Fibroblast of the conjunctiva (primary cell): Measurements from ENCODE around the gene SEC24C.
A peak's percentile ranks its signal among the peaks of the same experiment; 100 is the strongest.
"Not testable (repeated sequence)": the region's sequence is repeated elsewhere in the genome, so short reads cannot be mapped to it uniquely, and the experiment has no call there.

Source experiments
- DNase-seq: peaks from one replicate; pipeline ENCODE4 v3.0.0-alpha.2; 2010; ENCODE audit warnings: low read depth

SEC24C gene, protein sequence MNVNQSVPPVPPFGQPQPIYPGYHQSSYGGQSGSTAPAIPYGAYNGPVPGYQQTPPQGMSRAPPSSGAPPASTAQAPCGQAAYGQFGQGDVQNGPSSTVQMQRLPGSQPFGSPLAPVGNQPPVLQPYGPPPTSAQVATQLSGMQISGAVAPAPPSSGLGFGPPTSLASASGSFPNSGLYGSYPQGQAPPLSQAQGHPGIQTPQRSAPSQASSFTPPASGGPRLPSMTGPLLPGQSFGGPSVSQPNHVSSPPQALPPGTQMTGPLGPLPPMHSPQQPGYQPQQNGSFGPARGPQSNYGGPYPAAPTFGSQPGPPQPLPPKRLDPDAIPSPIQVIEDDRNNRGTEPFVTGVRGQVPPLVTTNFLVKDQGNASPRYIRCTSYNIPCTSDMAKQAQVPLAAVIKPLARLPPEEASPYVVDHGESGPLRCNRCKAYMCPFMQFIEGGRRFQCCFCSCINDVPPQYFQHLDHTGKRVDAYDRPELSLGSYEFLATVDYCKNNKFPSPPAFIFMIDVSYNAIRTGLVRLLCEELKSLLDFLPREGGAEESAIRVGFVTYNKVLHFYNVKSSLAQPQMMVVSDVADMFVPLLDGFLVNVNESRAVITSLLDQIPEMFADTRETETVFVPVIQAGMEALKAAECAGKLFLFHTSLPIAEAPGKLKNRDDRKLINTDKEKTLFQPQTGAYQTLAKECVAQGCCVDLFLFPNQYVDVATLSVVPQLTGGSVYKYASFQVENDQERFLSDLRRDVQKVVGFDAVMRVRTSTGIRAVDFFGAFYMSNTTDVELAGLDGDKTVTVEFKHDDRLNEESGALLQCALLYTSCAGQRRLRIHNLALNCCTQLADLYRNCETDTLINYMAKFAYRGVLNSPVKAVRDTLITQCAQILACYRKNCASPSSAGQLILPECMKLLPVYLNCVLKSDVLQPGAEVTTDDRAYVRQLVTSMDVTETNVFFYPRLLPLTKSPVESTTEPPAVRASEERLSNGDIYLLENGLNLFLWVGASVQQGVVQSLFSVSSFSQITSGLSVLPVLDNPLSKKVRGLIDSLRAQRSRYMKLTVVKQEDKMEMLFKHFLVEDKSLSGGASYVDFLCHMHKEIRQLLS

DNA sequence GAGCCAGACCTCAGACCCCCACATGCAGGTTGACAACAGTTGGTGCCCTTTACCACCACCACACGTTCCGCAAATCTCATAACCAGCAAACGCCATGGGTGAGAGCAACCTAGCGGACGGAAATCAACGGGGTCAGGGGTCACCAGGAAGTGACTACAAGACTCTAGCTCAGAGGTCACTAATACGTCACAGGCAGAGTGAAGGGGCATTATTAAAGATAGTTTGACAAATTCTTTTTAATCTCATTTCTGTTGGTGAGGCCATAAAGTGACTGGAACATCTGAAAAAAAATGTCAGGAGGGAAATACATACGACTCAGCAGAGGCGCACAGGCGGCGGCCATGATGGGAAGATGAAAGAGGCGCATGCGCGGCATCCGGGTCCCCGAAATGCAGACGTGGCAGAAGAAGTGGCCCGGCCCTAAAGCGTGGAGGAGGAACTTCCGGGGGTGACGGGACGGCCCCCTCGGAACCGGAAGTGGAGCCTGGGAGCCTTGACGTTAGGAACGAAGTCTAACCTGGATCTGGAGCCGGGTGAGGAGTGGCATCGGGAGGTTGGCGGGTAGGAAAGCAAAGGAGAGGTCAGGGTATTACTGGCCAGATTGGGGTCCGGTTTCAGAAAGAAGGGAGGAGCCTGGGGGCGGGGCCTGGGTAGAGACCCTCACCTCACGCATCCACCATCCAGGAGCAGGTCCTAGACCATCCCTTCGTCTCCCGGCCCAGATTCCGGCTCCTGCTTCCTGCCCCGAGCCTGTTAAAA lies at the start of gene SEC24C:
Gene SEC24C, plus strand, starts transcription at position 468 of the 759 bp plus-strand sequence. CDS start 2,461 bp downstream, outside the sequence.
- peak; percentile 94 for DNase-seq

DNA sequence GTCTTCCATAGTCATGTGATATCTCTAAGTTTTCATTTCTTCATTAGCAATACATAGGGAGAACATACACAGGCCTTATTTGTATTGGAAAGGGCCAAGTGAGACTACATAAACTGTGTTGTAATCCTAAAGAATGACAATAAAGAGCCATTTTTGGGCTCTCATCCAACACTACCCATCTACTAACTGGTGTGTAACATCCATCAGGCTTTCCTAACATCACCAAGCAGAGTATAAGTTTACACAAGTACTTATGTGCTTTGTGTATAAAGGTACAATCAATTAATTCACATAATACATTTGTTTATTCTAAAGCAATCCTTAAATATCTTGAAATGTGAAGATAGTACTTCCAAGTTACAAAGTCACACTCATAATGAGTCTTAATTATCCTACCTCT lies 48.9 kb upstream of the SEC24C start:
- peak; percentile 32 for DNase-seq

DNA sequence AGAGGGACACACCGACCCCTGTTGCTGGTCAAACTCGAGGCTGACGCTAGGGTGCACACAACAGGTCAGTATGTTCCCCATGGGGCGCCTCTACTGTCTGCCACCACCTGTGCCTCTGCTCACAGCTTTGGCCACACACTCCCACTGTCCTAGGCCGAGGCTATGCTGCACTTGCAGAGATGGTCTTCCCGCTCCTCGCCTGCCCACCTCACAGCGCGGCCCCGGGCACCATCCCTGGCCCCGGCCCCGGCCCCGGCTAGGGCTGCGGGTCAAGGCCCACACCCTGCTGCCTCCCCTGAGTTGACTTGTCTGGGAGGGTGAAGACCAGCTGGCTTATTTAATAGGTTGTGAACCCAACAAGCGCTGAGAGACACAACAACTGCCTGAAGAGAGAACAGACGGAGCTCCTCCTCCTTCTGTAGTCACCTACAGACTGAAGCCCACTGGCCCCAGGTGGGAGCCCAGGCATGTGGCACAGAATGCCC lies 46.5 kb upstream of the SEC24C start, which contains the start of gene AGAP5:
Gene AGAP5, minus strand, starts transcription at position 435 of the 485 bp plus-strand sequence. Its CDS starts 354 bp downstream, at position 81.
- DNase-seq, result not testable (repeated sequence)

DNA sequence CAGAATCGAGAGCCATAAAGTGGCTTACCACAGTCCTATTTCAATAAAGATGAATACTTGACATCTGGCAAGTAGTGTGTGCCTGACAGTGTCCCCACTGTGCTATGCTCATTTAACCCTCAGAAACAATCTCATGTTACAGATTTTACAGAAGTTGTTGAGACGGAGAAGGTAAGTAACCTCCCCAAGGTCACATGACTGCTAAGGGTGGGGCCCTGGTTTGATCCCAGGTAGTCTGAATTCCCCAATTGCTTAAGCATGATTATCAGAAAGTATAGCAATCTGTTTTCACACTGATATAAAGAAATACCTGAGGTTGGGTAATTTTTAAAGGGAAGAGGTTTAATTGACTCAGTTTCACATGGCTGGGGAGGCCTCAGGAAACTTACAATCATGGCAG lies 45.4 kb upstream of the SEC24C start:
- DNase-seq, result not testable (repeated sequence)

DNA sequence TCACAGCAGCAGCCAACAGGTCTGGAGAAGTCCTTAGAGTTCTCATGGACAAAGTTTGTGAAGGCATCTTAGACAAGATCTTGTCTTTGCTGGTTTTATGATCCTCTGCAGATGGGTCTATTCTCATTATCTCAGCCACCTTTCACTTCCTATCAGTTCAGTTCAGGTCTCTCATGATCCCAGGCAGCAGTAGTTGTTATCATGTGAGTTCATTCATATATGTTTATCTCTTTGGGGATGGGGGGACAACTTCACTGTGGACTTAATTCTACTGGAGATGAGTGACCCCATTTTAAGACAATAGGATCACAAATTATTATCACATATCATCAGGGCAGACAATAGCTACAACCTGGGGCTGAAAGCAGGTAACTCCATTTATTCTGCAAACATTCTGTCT lies 40.2 kb upstream of the SEC24C start:
- not testable (repeated sequence) for DNase-seq

DNA sequence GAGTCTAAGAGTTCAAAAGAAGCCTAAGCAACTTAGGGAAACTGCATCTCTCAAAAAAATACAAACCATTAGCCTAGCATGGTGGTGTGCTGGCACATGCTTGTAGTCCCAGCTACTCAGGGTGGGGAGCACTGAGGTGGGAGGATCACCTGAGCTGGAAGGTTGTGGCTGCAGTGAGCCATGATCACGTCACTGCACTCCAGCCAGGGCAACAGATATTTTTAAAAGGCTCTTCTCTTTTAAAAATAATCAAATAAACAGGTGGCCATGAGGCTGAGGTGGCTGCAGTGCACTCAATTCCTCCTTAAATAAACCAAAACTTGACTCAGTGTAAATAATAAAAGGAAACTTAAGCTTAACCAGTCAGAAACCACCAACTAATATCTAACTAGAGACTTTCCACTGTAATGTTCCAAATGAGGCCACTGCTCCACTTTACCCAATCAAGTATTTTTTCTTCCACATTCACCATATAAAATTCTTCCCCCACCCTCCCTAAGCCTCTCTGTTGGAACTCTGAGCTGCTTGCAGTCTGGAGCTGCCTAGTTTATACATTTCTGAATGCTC lies 38.6 kb upstream of the SEC24C start:
- not testable (repeated sequence) for DNase-seq

DNA sequence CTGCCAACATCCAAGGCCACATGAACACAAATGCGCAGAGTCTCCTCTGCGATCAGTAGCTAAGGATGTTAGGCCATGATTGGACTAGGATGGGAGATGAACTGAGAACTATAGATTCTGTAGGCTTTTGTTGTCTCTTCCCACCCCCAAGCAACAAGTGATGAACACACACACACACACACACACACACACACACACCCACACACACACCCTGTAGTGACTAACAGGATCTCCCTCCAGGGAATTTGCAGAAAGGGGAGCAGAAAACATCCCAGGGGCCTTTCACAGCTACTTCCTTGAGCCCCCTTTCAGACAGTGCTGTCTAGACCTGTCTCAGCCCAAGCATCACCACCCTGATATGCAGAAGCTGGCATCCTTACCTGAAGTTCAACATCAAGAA lies 37.7 kb upstream of the SEC24C start:
- DNase-seq, result not testable (repeated sequence)

DNA sequence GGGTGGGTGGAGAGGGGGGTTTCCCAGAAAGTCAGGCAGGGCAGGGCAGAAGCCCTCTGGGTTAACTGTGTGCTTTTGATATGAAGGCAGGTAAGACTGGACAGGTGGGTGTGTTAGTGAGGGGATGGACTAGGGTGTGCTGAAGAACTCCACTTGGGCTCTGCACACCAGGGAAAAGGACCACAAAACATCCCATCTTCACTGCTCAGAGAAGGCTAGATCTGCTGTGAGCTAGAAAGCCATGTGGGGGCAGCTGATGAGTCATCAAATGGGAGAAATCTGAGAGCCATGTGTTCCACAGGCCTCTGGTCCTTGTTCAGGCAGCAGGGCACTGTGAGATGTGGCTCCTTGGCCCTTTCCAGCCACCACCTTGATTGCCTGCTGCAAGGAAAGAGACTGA lies 36.5 kb upstream of the SEC24C start:
- not testable (repeated sequence) for DNase-seq

DNA sequence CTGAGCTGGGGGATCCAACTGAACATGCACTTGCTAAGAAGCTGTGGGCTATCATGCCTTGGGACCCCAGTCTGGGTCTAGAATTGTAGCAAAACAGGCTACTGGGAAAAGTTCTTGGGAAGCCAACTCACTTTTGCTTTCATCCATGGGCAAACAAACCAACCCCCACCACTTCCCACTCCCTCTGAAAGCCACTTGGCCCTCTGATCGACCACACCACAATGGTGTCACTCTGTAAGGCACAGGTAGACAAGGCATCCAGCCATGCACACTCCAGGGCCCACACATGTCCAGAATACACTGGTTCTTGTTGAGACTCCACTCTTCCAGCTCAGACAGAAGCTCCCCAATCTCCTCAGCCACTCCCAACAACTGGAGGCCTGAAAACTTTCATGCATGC lies 36.0 kb upstream of the SEC24C start:
- not testable (repeated sequence) for DNase-seq

DNA sequence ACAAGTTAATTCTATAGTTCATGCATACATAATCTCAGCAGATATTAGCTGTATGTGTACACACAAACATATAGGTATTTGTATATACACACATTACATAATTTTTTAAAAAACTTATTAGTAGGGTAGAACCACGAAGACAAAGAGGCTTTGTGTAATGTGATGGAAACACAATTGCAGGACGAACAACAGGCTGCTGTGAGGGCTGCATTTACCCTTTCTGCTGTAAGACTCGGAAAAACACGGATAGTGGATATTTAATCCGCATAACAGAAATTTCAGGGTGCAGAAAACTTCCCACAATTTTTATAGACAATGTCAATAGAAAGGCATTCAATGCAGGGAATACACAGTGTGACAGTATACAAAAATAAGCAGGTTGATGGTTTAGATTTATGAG lies 32.5 kb upstream of the SEC24C start:
- DNase-seq, result not testable (repeated sequence)

DNA sequence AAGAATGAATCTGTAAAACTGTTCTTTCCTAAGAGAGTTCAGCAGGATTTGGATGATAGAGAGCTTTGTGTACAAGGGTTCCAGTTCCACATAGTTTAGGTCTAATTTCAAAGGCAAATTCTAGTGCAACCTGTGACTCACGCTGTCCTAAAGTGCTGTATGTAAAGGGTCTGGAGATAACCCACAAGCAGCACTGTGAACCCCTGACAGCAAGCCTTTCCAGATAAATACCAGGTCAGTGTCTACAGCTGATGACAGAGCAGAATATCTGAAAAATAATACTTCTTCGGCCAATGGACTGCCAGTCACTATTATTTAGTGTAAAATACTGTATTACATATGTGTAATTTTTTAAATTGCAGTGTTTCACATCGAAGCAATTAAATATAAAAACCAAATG lies 30.3 kb upstream of the SEC24C start:
- DNase-seq, result not testable (repeated sequence)

DNA sequence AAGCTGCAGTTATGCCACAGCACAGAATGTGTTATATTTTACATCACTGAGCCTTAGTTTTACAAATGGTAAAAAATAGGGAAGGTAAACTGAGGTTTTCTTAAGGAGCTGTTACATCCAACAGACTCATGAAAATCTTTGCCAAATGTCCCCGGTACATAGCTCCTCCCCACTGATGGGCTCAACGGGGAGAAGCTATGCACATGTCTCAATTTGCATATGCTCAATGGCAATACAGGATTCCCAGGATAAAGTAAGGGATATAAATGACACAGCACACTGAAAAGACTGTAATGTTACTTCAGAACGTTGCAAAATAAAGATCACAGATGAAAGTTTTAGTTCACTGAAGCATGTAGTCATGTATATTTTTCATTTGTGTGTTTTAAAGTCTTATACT lies 29.7 kb upstream of the SEC24C start:
- DNase-seq, result not testable (repeated sequence)

DNA sequence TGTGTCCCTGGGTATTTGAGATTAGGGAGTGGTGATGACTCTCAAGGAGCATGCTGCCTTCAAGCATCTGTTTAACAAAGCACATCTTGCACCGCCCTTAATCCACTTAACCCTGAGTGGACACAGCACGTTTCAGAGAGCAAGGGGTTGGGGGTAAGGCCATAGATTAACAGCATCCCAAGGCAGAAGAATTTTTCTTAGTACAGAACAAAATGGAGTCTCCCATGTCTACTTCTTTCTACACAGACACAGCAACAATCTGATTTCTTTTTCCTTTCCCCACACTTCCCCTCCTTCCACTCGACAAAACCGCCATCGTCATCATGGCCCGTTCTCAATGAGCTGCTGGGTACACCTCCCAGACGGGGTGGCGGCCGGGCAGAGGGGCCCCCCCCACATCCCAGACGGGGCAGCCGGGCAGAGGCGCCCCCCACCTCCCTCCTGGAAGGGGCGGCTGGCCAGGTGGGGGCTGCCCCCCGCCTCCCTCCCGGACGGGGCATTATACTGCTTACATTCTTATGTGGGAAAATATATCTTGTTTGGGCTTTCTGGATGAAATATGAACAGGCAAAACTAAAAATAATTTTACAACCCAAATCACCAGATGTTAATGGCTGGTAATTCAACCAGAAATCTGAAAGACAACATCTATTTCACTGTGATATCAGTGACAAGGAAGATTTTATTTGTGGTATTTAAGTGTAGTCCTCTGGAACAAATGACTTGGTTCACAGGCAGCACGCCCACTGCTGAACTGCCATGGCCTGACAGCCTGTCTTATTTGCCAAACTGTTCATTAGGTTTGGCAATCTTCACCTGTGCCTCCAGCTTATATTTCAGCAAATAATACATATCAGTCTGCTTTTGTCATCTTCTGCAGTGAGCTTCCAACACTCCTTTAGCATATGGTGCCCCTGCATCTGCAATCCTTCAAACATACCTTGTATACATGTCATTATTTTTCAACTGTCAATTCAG lies 28.7 kb upstream of the SEC24C start:
- not testable (repeated sequence) for DNase-seq

DNA sequence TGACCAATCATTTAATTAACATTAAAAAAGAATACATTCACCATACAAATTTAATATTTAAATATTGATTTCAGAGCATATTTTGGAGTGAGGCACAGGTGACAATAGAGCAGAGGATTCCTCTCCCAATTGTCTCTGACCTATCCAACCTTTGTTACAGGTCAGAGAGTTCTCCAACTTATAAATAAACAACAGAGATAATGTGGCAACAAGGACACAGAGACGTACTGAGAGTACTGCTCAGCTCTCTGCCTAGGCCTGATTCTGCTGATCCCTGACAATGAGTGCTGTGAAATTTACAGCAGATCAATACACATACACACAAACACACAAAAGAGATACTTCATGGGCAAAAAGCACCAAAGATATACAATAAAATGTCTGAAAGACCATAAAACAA lies 27.9 kb upstream of the SEC24C start:
- DNase-seq, result no peak

DNA sequence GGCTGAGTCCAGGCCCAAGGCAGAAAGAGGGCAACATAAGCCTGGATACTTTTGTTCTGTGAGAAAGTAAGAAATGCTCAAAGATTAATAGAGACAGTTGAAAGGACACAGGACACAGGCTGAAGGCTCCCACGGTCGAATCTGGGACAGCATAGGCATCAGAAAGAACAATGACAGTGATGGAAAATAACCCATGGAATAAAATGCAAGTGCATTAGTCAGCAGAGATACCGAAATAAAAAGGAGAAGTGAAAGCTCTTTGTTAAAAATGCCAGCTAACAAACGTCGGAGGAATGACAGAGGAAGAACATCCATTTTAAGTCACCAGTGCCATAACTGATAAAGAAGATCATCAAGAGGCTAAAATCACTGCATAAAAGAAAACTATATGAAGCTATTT lies 26.6 kb upstream of the SEC24C start:
- no peak for DNase-seq

DNA sequence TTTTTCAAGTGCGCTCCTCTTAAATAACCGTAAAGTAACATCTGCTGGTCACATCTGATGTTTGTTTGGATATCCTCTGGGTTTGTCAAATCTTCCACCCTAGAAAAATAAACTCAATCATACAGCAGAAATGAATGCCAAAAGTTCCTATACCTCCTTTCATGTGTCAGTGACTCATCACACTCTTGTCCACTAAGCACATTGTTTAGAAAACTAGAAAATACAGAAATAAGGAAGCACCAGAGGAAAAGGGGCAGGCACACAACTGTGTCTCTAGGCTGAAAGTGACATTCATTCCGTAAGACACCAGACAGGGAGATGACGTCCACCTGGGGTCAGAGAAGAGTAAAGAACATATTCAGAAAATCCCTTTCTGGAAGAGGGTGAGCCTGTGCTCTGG lies 23.6 kb upstream of the SEC24C start:
- DNase-seq, result not testable (repeated sequence)

DNA sequence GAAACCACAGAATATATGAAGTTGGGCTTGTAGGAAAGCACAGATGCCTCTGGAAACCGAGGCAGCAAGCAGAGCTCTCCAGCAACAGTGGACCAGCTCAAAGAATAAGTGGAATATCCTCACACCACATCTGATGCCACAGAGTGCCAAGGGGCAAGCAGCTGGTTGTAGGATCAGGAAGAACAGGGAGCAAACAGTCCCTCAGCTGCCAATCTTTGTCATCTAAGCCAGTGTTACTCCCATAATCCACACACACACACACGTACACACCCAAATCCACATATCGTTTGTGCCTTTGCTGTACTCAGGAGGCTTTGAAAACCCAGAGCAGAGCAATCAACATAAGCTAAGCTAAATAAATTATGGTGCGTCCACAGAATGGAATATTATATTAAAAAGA lies 20.7 kb upstream of the SEC24C start:
- no peak for DNase-seq

DNA sequence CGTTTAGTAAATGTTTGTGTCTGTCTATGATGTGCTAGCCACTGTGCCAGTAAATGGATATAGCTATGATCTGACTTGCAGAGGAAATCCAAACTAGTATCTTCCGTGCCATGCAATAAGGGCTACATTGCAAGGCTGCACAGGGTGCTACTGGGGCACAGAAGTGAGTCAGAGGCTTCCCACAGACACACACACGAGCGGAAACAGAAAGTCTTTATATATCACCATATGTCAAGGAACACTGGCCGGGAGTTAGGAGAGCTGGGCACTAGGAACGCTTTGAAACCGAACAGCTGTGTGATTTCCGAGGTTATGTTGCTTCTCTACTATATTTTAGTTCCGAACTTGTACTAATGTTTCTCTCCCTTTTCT lies 14.4 kb upstream of the SEC24C start:
- not testable (repeated sequence) for DNase-seq

DNA sequence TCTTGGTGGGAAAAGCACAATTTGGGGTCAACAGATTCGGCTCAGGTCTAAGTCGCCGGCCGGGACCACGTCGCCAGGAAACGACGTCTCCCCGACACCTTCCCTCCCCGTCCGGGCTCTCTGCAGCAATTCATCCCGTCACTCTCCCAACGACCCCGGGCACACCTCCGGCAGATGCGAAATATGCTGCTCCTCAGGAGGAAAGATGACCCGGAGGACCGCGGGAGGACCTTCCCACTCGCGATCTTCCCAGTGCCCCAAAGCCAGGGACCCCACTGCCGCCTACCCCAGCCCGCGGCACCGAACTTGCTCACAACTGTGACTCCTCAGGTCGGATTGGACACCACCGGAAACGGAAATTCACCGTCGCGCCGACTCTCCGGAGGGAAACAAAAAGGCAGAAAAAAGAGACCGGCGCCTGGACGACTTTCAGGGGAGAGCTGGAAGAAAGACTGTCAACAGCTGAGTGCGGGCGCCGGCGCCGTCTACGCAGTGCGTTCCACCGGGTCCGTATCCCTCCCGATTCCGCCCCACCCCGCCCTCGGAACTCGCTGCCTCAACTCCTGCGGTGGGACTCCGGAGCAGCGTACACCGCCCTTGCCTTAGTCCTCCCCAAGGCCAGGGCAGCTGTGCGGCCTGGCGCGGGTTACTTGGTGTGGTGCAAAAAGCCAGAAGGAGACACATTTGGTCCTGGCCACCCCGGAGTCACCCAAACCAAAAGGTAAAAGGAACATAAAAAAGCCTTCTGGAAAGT lies 13.8 kb upstream of the SEC24C start:
- peak; percentile 67 for DNase-seq
